ENCODE results near the gene SCCPDH.

SCCPDH gene, protein sequence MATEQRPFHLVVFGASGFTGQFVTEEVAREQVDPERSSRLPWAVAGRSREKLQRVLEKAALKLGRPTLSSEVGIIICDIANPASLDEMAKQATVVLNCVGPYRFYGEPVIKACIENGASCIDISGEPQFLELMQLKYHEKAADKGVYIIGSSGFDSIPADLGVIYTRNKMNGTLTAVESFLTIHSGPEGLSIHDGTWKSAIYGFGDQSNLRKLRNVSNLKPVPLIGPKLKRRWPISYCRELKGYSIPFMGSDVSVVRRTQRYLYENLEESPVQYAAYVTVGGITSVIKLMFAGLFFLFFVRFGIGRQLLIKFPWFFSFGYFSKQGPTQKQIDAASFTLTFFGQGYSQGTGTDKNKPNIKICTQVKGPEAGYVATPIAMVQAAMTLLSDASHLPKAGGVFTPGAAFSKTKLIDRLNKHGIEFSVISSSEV

DNA sequence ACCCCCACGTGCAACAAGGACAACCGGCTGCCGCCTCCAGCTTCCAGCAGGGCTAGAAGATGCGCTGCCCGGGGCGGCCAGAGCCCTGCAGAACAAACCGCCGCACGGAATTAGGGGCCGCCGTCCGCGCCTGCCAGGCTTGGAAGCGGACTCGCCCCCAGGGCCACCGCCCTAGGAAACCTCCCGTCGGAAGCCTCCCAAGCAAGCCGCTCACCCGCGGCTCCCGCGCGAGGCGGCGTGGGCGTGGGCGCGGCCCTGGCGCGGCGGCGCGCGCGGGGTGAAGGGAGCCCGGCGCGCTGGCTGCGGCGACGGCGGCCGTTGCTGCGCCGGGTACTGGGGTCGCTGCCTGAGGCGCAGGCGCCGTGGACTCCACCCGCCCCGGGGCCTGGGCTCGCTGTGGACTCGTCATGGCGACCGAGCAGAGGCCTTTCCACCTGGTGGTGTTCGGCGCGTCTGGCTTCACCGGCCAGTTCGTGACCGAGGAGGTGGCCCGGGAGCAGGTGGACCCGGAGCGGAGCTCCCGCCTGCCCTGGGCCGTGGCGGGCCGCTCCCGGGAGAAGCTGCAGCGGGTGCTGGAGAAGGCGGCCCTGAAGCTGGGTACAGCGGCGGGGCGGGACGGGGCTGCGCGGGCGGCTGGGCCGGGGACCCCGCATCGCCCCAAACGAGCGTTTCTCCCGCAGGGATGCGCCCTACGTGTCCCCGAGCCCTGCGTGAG, at the start of gene SCCPDH:
Gene SCCPDH (plus strand): TSS at position 394 of the 715 bp plus-strand sequence. CDS start 14 bp downstream, at position 408.
- H3K27ac ChIP-seq (ENCODE audit: low read length) = peak within 1 kb of the TSS; percentile 25; the same call in 1 of the 2 replicates
- H3K27me3 ChIP-seq (replicated peaks; ENCODE audit: insufficient read depth, low read length) = no peaks in the 10 kb centered on the region
- no peaks in the 10 kb centered on the region for H3K79me2 ChIP-seq (ENCODE audit: low read length)

DNA sequence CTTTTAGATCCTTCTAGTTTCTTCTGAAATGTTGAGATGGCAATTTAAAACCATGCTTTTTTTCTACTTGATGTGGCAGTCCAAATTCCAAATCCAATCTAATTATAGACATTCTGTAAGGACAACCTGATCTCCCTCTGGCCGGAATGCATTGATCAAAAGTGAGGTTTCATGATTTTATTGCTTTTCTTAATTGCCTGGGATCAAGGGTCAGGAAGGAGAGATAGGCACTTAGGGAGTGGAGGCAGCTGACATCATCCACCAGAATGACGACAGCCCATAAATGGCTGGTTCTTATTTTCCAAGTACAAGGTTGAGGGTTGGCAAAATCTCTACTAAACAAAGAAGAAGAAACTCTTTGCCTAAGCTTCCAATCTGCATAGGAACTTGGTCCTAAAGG, 46.4 kb upstream of the SCCPDH start:
- no peaks in the 10 kb centered on the region for H3K9me2 ChIP-seq (replicated peaks; ENCODE audit: insufficient read depth, low read length)
- no peaks in the 10 kb centered on the region for H3K27me3 ChIP-seq (replicated peaks; ENCODE audit: insufficient read depth, low read length)
- H3K4me3 ChIP-seq (ENCODE audit: low read length) = no peak overlapping the region
- H3K9me3 ChIP-seq (replicated peaks; ENCODE audit: insufficient read depth, low read length) = no peaks in the 10 kb centered on the region
- no peaks in the 10 kb centered on the region for H3F3A ChIP-seq (ENCODE audit: insufficient read depth, low read length)
- no peaks in the 10 kb centered on the region for H3K79me2 ChIP-seq (ENCODE audit: low read length)
- H2AFZ ChIP-seq (ENCODE audit: low read length) = no peak overlapping the region
- no peak overlapping the region for H3K9ac ChIP-seq (ENCODE audit: low read length)
- TF ChIP-seq EZH2 (optimal IDR thresholded peaks at IDR 0.05; ENCODE audit: low read depth, low read length) = no peak
- TF ChIP-seq, protein P1, sequence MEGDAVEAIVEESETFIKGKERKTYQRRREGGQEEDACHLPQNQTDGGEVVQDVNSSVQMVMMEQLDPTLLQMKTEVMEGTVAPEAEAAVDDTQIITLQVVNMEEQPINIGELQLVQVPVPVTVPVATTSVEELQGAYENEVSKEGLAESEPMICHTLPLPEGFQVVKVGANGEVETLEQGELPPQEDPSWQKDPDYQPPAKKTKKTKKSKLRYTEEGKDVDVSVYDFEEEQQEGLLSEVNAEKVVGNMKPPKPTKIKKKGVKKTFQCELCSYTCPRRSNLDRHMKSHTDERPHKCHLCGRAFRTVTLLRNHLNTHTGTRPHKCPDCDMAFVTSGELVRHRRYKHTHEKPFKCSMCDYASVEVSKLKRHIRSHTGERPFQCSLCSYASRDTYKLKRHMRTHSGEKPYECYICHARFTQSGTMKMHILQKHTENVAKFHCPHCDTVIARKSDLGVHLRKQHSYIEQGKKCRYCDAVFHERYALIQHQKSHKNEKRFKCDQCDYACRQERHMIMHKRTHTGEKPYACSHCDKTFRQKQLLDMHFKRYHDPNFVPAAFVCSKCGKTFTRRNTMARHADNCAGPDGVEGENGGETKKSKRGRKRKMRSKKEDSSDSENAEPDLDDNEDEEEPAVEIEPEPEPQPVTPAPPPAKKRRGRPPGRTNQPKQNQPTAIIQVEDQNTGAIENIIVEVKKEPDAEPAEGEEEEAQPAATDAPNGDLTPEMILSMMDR (IDR thresholded peaks at IDR 0.05; ENCODE audit: low read length) = no peak
- TF ChIP-seq EZH2phosphoT487 (IDR thresholded peaks at IDR 0.05; ENCODE audit: low read length) = no peak
- no peaks in the 10 kb centered on the region for H3K4me1 ChIP-seq (ENCODE audit: low read length)
- H3K36me3 ChIP-seq (replicated peaks; ENCODE audit: insufficient read depth, low read length) = no peaks in the 10 kb centered on the region
- no peak overlapping the region for H3K27ac ChIP-seq (ENCODE audit: low read length)
- no peaks in the 10 kb centered on the region for H4K20me1 ChIP-seq (ENCODE audit: insufficient read depth, low read length)
- H3K4me2 ChIP-seq (ENCODE audit: low read depth, low read length) = no peak overlapping the region
- DNase-seq = no peak

More for the DNA sequence above, at the start of gene SCCPDH:
- H3F3A ChIP-seq (ENCODE audit: insufficient read depth, low read length) = no peaks in the 10 kb centered on the region
- no peaks in the 10 kb centered on the region for H3K4me1 ChIP-seq (ENCODE audit: low read length)
- peak within 1 kb of the TSS; percentile 99 for H2AFZ ChIP-seq (ENCODE audit: low read length)
- no peaks in the 10 kb centered on the region for H3K36me3 ChIP-seq (replicated peaks; ENCODE audit: insufficient read depth, low read length)
- no peaks in the 10 kb centered on the region for H4K20me1 ChIP-seq (ENCODE audit: insufficient read depth, low read length)
- peak within 1 kb of the TSS; percentile 66 for H3K4me2 ChIP-seq (ENCODE audit: low read depth, low read length)
- no peaks in the 10 kb centered on the region for H3K9me2 ChIP-seq (replicated peaks; ENCODE audit: insufficient read depth, low read length)
- TF ChIP-seq EZH2phosphoT487 (IDR thresholded peaks at IDR 0.05; ENCODE audit: low read length) (no peak), EZH2 (optimal IDR thresholded peaks at IDR 0.05; ENCODE audit: low read depth, low read length) (no peak)
- TF ChIP-seq, protein P1 (IDR thresholded peaks at IDR 0.05; ENCODE audit: low read length) = no peak
- H3K4me3 ChIP-seq (ENCODE audit: low read length) = peak within 1 kb of the TSS; percentile 92
- H3K9me3 ChIP-seq (replicated peaks; ENCODE audit: insufficient read depth, low read length) = no peaks in the 10 kb centered on the region
- H3K9ac ChIP-seq (ENCODE audit: low read length) = peak within 1 kb of the TSS; percentile 76
- DNase-seq = peak; percentile 72

DNA sequence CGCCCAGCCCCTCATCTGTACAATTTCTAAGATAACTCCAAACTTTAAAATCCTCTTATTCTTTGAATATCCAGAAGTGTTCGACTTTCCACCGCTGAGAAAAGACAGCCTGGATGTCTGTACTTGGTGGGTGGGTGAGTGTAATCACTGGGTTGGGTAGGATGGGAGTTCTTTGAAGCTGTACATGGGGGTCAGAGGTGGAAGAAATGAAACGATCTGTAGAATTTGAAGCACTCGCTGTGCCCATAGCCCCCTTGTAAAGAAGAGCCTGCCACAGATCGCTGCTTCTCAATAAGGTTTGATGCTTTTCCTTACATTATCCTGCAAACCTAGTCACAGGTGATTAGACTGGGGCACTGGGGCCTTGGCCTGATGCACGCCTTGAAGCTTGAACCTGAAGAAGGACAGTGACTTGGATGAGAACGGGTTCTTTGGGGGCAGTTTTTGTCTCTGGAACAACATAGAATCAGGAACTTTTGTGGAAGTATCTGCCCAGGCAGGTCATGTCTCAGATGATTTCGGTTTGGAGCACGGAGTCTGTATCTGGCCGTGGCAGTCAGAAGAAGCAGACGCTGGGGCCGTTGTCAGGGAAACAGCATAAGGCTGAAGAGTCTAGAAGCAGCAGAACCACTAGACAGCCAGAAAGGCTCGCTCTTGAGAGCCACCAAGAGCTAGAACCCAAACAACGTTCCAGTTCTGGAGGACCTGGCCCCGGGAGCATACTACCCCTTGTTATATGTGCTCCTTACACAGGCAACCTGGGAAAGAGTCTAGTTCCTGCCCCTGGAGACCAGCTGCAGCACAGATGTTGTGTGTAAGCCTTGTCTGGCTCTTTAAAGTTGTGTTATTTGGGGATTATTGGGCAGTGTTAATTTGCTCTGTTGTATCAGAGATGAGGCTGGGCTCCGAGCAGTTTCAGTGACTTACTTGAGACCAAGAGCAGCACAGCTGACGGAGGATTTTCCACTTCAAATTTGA, 45.1 kb upstream of the SCCPDH start:
- Histone ChIP-seq H3K4me2 (ENCODE audit: low read depth, low read length) (no peak overlapping the region), H3K27me3 (replicated peaks; ENCODE audit: insufficient read depth, low read length) (no peaks in the 10 kb centered on the region), H3F3A (ENCODE audit: insufficient read depth, low read length) (no peaks in the 10 kb centered on the region), H3K79me2 (ENCODE audit: low read length) (no peaks in the 10 kb centered on the region), H2AFZ (ENCODE audit: low read length) (no peak overlapping the region), H3K4me1 (ENCODE audit: low read length) (no peaks in the 10 kb centered on the region), H3K27ac (ENCODE audit: low read length) (no peak overlapping the region), H3K4me3 (ENCODE audit: low read length) (no peak overlapping the region), H3K9ac (ENCODE audit: low read length) (no peak overlapping the region), H3K36me3 (replicated peaks; ENCODE audit: insufficient read depth, low read length) (no peaks in the 10 kb centered on the region), H3K9me2 (replicated peaks; ENCODE audit: insufficient read depth, low read length) (no peaks in the 10 kb centered on the region), H4K20me1 (ENCODE audit: insufficient read depth, low read length) (no peaks in the 10 kb centered on the region), H3K9me3 (replicated peaks; ENCODE audit: insufficient read depth, low read length) (no peaks in the 10 kb centered on the region)
- TF ChIP-seq EZH2phosphoT487 (IDR thresholded peaks at IDR 0.05; ENCODE audit: low read length) (no peak), EZH2 (optimal IDR thresholded peaks at IDR 0.05; ENCODE audit: low read depth, low read length) (no peak)
- TF ChIP-seq, protein P1 (IDR thresholded peaks at IDR 0.05; ENCODE audit: low read length) = no peak
- DNase-seq = no peak

Data from MM.1S (cell line).